ENCODE results near the gene MESP1.

Gene MESP1

DNA sequence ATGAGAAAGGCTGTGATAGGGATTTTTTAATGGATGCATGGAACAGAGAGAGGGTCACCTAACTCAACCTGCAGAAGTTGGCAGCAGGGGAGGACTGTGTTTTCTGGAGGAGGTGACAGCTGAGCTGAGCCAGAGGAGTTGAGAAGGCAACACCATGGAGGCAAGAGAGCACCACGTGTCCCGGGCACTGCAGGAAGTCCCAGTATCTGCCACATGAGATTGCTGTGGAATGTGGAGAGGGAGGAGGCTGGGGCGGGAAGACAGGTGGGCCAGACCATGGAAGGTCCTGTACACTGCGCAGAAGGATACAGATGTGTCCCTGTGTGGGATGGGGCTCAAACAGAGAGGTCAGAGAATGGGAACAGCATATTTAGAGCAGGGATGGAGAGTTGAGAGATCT, 15.3 kb downstream of the MESP1 start:
- no peak overlapping the region for H3K4me3 ChIP-seq (ENCODE audit: low read depth, low read length)
- H3K36me3 ChIP-seq (ENCODE audit: control insufficient read depth, insufficient read depth, low read length): no peaks in the 10 kb centered on the region
- no peaks in the 10 kb centered on the region for H3K27me3 ChIP-seq (ENCODE audit: control insufficient read depth, insufficient read depth, low read length)
- no peak overlapping the region for H3K9ac ChIP-seq (ENCODE audit: low read depth, low read length)
- H3K9me3 ChIP-seq (ENCODE audit: control insufficient read depth, insufficient read depth, low read length): no peaks in the 10 kb centered on the region
- no peaks in the 10 kb centered on the region for H3K4me1 ChIP-seq (ENCODE audit: control insufficient read depth, insufficient read depth, low read length)

GRCh38 chr15:89732451-89733172, 18.4 kb downstream of the MESP1 start:
- no peaks in the 10 kb centered on the region for H3K27me3 ChIP-seq (ENCODE audit: control insufficient read depth, insufficient read depth, low read length)
- H3K4me1 ChIP-seq (ENCODE audit: control insufficient read depth, insufficient read depth, low read length): no peaks in the 10 kb centered on the region
- no peaks in the 10 kb centered on the region for H3K9me3 ChIP-seq (ENCODE audit: control insufficient read depth, insufficient read depth, low read length)
- H3K36me3 ChIP-seq (ENCODE audit: control insufficient read depth, insufficient read depth, low read length): no peaks in the 10 kb centered on the region
- no peak overlapping the region for H3K4me3 ChIP-seq (ENCODE audit: low read depth, low read length)
- H3K9ac ChIP-seq (ENCODE audit: low read depth, low read length): no peak overlapping the region

DNA sequence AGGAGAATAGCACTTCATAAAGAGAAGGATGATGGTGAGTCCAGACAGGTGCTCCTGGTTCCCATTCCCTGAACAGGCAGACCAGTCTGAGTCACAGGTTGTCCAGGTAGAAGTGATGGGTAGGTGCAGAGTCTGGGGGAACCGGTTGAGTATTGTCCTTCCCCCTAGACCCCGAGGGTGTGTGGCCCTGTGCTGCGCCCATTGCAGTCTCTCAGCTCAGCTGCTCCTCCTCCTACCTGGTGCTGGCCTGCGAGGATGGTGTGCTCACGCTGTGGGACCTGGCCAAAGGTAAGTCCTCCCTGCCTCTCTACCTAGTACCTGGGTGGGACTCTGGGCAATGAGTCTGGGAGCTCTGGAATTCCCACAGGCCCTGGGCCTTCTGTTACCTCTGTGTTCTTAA, 19.8 kb downstream of the MESP1 start:
- H3K36me3 ChIP-seq (ENCODE audit: control insufficient read depth, insufficient read depth, low read length): no peaks in the 10 kb centered on the region
- no peaks in the 10 kb centered on the region for H3K27me3 ChIP-seq (ENCODE audit: control insufficient read depth, insufficient read depth, low read length)
- no peaks in the 10 kb centered on the region for H3K9me3 ChIP-seq (ENCODE audit: control insufficient read depth, insufficient read depth, low read length)
- H3K9ac ChIP-seq (ENCODE audit: low read depth, low read length): no peak overlapping the region
- no peak overlapping the region for H3K4me3 ChIP-seq (ENCODE audit: low read depth, low read length)
- H3K4me1 ChIP-seq (ENCODE audit: control insufficient read depth, insufficient read depth, low read length): no peaks in the 10 kb centered on the region

DNA sequence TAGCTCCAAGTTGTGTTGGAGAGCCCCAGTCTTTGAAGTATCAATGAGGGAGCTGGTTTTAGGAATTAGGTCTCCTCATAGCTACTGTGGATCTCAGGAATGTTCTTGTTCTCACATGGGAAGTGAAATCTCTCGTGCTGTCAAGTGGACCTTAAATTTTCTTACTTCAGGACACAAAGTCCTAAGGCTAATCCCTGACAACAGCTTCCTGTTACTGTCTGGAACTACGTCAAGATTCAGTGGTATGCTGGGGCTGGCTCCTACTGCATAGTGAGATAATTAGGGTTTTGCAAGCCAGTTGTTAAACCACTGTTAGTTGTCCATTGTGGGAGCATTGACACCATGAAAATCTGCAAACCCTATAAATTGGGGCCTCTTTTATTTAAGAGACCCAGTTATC, 22.8 kb downstream of the MESP1 start:
- H3K36me3 ChIP-seq (ENCODE audit: control insufficient read depth, insufficient read depth, low read length): no peaks in the 10 kb centered on the region
- no peaks in the 10 kb centered on the region for H3K9me3 ChIP-seq (ENCODE audit: control insufficient read depth, insufficient read depth, low read length)
- H3K4me1 ChIP-seq (ENCODE audit: control insufficient read depth, insufficient read depth, low read length): no peaks in the 10 kb centered on the region
- H3K27me3 ChIP-seq (ENCODE audit: control insufficient read depth, insufficient read depth, low read length): no peaks in the 10 kb centered on the region
- H3K9ac ChIP-seq (ENCODE audit: low read depth, low read length): no peak overlapping the region
- no peak overlapping the region for H3K4me3 ChIP-seq (ENCODE audit: low read depth, low read length)

GRCh38 chr15:89725064-89725463, 26.0 kb downstream of the MESP1 start:
- no peaks in the 10 kb centered on the region for H3K36me3 ChIP-seq (ENCODE audit: control insufficient read depth, insufficient read depth, low read length)
- H3K4me1 ChIP-seq (ENCODE audit: control insufficient read depth, insufficient read depth, low read length): no peaks in the 10 kb centered on the region
- H3K27me3 ChIP-seq (ENCODE audit: control insufficient read depth, insufficient read depth, low read length): no peaks in the 10 kb centered on the region
- no peak overlapping the region for H3K4me3 ChIP-seq (ENCODE audit: low read depth, low read length)
- no peaks in the 10 kb centered on the region for H3K9me3 ChIP-seq (ENCODE audit: control insufficient read depth, insufficient read depth, low read length)
- no peak overlapping the region for H3K9ac ChIP-seq (ENCODE audit: low read depth, low read length)

DNA sequence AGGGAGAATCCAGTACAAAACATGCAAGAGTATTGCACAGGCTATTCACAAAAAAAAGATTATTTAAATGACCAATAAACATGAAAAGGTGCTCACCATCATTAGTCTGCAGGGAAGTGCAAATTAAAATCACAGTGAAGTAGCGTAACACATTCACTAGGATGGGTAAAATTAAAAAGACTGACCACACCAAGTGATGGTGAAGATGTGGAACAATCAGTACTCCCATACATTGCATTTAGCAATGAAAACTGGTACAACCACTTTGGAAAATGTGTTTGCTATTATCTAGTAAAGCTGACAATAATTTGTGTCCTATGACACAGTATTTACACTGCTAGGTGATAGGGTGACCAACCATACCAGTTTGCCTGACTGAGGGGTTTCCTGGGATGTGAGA, 26.4 kb downstream of the MESP1 start:
- no peaks in the 10 kb centered on the region for H3K36me3 ChIP-seq (ENCODE audit: control insufficient read depth, insufficient read depth, low read length)
- no peaks in the 10 kb centered on the region for H3K27me3 ChIP-seq (ENCODE audit: control insufficient read depth, insufficient read depth, low read length)
- H3K9ac ChIP-seq (ENCODE audit: low read depth, low read length): no peak overlapping the region
- no peaks in the 10 kb centered on the region for H3K9me3 ChIP-seq (ENCODE audit: control insufficient read depth, insufficient read depth, low read length)
- no peak overlapping the region for H3K4me3 ChIP-seq (ENCODE audit: low read depth, low read length)
- H3K4me1 ChIP-seq (ENCODE audit: control insufficient read depth, insufficient read depth, low read length): no peaks in the 10 kb centered on the region

GRCh38 chr15:89723031-89723430, 28.0 kb downstream of the MESP1 start:
- Histone ChIP-seq H3K4me3 (ENCODE audit: low read depth, low read length) (no peak overlapping the region), H3K4me1 (ENCODE audit: control insufficient read depth, insufficient read depth, low read length) (no peaks in the 10 kb centered on the region), H3K36me3 (ENCODE audit: control insufficient read depth, insufficient read depth, low read length) (no peaks in the 10 kb centered on the region), H3K9ac (ENCODE audit: low read depth, low read length) (no peak overlapping the region), H3K27me3 (ENCODE audit: control insufficient read depth, insufficient read depth, low read length) (no peaks in the 10 kb centered on the region), H3K9me3 (ENCODE audit: control insufficient read depth, insufficient read depth, low read length) (no peaks in the 10 kb centered on the region)

- Histone ChIP-seq H3K36me3 (ENCODE audit: control insufficient read depth, insufficient read depth, low read length) (no peaks in the 10 kb centered on the region), H3K9ac (ENCODE audit: low read depth, low read length) (no peak overlapping the region), H3K27me3 (ENCODE audit: control insufficient read depth, insufficient read depth, low read length) (no peaks in the 10 kb centered on the region), H3K4me1 (ENCODE audit: control insufficient read depth, insufficient read depth, low read length) (no peaks in the 10 kb centered on the region), H3K4me3 (ENCODE audit: low read depth, low read length) (no peak overlapping the region), H3K9me3 (ENCODE audit: control insufficient read depth, insufficient read depth, low read length) (no peaks in the 10 kb centered on the region)
These were observed 36.3 kb downstream of the MESP1 start for GRCh38 chr15:89714775-89715174.

- Histone ChIP-seq H3K9me3 (ENCODE audit: control insufficient read depth, insufficient read depth, low read length) (no peaks in the 10 kb centered on the region), H3K36me3 (ENCODE audit: control insufficient read depth, insufficient read depth, low read length) (no peaks in the 10 kb centered on the region), H3K4me3 (ENCODE audit: low read depth, low read length) (no peak overlapping the region), H3K27me3 (ENCODE audit: control insufficient read depth, insufficient read depth, low read length) (no peaks in the 10 kb centered on the region), H3K9ac (ENCODE audit: low read depth, low read length) (no peak overlapping the region), H3K4me1 (ENCODE audit: control insufficient read depth, insufficient read depth, low read length) (no peaks in the 10 kb centered on the region)
These were observed 43.5 kb downstream of the MESP1 start for GRCh38 chr15:89707577-89707976.

GRCh38 chr15:89704411-89704810, 46.6 kb downstream of the MESP1 start:
- Histone ChIP-seq H3K4me3 (ENCODE audit: low read depth, low read length) (no peak overlapping the region), H3K27me3 (ENCODE audit: control insufficient read depth, insufficient read depth, low read length) (no peaks in the 10 kb centered on the region), H3K4me1 (ENCODE audit: control insufficient read depth, insufficient read depth, low read length) (no peaks in the 10 kb centered on the region), H3K9ac (ENCODE audit: low read depth, low read length) (no peak overlapping the region), H3K36me3 (ENCODE audit: control insufficient read depth, insufficient read depth, low read length) (no peaks in the 10 kb centered on the region), H3K9me3 (ENCODE audit: control insufficient read depth, insufficient read depth, low read length) (no peaks in the 10 kb centered on the region)
